Hematopoietic multipotent progenitor cell treated with erythropoietin and hydrocortisone succinate and interleukin-3 and kit ligand, for 6 days (in vitro differentiated cells): ENCODE results near the gene CDC42BPA.

Experiments
- DNase-seq: peaks from one replicate; pipeline ENCODE4 v3.0.0-alpha.2; 2015

CDC42BPA gene

DNA sequence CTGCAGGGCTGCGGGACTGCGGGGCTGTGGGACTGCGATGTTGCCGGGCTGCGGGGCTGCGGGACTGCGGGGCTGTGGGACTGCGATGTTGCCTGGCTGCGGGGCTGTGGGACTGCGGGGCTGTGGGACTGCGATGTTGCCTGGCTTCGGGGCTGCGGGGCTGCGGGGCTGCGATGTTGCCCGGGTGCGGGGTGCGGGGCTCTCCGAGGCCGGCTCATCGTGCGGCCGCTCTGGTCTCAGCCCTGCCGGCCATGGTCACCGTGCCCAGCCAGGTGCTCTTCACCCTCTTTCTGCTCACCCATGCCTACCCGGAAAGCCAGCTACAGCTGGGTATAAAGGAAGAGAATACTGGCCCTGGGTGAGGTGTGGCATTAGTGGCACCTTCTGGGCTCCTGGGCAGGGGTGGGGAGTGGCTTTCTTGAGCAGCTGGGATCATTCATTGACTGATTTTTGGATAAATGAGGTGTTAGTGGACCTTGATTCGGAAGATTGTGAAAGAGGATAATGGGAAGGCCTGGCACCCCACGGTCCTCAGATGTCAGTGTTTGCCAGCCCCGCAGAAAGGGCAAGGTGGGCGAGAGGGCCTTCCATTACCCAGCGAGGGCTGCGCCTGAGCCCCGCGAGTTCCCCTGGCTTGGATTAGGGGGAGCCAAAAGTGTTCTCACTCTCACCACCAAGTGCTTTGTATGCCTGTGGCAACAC, 341.9 kb downstream of the CDC42BPA start:
- DNase-seq, result no peak

DNA sequence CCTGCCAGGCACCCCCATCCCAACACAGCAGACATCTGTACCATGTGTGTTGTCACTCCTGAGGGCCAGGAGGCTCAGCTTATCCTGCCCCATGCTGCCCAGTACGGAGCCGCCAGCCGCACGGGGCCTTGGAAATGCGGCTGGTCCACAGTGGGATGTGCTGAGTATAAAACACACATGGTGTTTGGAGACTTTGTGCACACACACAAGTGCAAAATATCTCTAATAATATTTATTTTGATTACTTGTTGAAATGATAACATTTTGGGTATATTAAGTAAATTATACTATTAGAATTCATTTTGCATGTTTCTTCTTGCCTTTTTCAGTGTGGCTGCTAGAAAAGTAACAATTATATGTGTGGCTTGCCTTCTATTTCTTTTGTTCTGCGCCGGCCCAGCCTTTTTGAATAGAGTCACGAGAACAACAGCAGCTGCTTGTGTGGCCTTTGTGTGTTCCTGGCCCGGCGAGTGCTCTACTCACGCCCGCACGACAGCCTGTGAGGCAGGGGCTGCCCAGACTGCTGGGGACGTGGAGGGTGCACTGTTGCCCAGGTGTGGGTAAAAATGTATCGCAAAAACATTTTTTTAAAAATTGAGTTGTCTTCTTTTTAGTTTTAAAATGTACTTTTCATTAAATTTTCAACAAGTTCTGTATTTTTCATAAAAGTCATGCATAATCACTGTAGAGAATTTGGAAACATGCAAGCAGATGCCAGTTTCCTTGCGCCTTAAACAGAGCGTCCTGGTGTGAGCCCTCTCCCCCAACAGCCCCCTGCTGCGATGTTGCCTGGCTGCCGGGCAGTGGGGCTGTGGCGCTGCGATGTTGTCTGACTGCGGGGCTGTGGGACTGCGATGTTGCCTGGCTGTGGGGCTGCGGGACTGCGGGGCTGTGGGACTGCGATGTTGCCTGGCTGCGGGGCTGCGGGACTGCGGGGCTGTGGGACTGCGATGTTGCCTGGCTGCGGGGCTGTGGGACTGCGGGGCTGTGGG, 342.7 kb downstream of the CDC42BPA start:
- no peak for DNase-seq

DNA sequence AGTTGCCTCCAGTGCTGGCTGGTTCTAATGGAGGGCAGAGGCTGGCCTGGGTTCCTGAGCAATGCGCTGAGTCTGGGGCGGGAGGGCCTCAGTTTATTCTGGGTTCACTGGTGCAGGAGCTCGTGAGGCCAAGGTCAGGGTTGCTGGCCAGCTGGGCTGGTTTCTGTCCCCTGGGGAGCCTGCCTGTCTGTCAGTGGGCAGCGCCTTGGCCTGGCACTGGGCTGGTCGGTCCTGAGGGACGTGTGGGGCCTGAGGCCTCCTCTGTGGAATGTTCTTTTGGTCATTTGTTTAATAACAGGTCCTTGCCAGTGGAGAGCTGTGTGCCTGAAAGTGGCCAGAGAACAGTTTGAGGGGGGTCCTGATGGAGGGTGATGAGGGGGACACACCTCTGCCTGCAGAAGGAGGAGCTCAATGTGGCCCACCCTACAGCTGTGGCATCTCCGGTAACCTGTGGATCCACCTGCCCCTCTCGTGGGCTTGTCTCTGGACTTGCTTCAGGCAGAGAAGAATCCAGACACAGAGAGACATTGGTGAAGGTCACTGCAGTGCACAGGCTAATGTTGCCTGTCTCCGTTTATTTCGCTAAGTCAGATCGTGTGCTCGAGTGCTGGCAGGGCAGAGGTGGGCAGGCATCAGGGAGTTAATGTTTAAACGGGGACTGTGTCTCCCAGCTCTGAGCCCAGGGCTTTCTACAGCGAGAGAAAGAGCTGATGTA, 343.6 kb downstream of the CDC42BPA start:
- no peak for DNase-seq

DNA sequence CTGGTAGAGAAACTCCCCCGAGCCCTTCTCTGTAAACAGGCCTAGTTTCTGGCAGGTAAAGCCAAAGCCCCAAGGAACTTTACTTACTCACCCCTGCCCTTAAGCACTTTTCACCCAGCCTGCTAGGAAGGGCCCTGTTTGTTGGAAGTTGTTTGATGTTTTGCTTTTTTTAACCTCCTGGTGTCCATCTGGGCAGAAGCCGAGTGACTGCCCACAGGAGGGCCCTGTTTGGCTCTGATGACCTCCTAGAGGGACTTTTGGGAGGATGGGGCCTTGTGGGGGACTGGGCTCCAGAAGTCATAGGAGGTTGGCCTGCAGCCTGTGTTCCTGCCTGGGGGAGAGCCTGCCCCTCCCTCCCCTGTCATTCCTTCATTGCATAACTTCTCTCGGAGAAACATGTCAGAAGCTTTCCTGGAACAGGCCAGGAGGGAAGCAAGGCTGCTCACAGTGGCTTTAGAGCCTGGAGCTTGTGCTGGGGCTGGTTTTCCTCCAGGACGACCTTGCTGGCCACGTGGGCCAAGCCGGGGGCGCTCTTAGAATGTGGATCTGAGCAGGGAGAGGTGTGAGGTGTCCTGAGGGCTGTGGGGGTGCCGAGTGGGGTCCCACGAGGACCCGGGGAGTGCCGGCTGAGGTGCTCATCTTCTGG, 344.3 kb downstream of the CDC42BPA start:
- no peak for DNase-seq

DNA sequence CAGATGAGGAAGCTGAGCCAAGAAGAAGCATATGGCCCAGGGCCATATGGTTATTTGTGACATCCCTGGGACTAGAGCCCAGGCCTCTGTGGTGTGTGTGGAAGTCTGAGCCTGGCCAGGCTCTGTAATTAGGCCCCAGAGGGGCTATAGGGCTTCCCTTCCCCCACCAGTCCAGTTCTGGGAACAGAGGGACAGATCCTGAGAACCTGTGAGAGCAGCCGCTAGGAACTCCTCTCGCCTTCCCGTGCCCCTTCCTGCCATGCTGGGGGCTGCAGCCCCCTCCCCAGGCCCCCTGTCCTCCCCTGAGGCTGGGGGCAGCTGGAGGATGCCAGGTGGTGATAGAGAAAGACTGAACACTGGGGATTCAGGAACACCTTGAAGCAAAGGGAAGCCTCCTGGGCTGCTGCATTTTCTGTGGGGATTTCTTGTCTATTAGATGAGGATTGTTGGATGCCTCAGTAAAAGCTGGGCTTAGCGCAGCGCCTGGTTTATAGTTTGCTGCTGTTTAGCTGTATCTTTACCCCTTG, 344.9 kb downstream of the CDC42BPA start:
- DNase-seq, result no peak

DNA sequence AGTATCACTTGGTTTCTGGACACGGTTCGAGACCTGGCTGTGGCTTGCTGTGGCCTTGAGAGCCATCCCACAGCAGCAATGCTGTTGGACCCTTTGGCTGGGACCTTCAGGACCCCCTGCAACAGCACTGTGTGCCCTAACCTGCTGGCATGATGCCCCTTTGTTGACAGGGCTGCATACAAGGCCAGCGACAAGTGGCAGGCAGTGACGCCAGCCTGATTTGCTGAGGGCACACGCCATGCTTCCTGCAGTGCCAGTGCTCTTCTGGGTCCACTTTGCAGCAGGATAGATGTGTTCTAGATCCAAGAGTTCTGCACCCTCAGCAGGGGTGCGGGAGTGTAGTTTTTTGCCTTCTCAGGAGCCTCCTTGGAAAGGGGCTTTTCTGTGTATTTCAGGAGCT, 345.4 kb downstream of the CDC42BPA start:
- no peak for DNase-seq

DNA sequence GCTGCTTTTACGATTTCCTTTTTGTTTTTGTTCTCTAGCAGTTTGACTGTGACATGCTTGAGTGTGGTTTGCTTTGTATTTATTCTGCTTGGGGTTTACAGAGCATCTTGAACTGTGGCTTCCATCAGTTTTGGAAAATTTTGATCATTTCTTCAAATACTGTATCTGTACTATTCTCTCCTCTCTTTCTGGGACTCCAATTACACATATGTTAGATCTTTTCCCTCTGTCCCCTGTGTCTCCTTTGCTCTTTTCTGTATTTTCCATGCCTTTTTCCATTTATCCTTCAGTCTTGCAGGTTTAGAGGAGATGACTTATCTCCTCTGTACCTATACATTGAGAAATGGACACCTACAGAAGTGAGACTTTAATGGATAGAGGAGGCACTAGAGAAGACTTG, 346.5 kb downstream of the CDC42BPA start:
- no peak for DNase-seq

DNA sequence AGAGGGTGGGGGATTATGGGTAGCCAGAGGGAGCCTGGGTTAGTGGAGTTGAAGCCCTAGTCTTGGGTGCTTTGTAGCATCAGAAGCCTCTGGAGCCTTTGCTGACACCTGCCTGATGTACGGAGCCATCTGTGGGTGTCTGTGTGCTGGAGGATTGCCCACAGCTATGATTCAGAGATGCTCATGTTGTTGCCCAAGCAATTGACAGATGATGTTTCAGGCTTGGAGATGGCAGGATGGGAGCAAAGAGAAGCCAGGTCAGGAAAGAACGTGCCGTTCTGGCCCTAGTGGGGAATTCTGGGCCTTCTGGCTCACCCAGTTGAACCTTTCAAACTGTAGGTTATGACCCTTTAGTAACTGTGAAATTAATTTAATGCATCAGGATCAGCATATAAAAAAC, 350.6 kb downstream of the CDC42BPA start:
- no peak for DNase-seq

DNA sequence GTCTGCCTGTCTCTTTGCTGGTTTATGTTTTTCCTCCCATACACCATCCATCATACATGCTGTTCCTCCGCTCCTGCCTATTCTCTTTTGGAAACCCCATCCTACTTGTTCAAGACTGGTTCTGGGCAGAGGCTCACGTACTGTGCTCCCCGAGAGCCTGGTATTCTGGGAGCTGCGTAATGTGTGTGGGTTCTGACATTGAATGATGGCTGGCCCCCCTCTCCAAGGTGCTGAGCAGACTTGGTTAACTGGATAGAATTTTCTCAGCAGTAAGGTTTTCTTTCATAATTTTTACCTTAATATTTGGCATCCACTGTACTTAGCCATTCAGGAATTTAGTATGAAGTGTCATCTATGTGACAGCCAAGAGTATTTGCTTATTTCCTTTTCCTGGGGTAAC, 351.6 kb downstream of the CDC42BPA start:
- DNase-seq, result no peak

DNA sequence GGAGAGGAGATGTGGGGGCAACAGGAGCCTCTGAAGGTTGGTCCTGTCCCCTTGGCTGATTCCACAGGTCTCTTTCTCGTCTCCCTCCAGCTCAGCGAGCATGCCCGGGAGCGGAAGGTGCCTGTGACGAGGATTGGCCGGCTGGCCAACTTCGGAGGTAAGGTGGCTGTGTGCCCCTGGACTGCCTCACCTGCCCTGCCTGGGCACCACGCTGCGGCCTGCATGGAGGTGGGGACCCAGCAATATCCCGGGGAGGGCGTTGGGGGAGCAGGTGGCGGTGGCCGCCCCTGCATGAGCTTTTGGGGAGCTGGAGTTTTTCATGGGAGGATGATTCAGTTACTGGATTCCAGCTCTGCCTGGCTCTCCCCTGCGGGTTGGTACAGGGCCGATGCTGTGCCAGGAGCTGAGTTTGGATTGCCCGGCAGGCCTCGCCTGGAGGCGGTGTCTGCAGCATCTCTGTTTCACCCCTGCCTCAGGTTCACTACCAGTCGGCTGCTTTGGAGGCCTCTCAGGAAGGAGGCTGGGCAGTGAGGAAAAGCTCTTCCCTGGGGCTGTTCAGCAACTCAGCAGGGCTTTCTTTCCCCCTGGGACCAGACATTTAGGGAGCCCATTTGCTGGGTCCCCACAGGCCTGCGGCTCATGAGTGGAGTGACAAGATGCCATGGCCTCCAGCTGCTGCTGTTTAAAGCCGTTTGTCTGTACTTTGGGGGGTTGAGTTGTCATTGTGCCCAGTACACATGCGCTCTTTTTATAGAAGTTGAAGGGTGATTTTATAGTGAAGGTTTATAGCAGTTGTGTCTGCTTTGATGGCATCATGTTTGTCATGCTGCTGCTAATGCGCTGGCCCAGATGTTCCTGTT, 352.5 kb downstream of the CDC42BPA start:
- no peak for DNase-seq

DNA sequence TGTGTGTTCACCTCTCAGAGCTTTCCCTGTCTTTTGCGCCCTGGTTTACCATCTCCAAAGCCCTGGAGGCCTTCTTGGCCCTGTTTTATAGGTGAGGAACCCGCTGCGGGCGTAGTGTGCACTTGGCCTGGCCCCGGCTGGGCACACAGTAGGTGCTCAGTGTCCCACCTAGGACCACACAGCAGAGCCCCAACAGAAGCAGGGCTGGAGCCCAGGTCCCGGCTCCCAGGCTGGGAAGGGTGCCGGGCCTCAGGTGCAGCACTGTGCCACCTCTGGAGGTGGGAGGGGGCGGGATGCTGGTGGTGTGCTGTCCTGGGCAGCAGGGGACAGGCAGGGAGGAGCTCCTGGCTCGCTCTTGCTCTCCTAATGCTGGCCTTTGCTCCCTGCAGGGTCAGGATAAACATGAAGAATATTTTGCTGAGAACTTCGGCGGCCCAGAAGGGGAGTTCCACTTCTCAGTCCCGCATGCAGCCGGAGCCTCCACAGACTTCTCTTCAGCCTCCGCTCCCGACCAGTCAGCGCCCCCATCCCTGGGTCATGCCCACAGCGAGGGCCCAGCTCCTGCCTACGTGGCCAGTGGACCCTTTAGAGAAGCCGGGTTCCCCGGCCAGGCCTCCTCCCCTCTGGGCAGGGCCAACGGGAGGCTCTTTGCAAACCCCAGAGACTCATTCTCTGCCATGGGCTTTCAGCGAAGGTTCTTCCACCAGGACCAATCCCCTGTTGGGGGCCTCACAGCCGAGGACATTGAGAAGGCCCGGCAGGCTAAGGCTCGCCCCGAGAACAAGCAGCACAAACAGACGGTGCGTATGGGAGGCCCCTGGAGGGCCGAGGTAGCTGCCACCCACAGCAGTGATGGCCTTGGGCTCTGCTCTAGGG, 353.4 kb downstream of the CDC42BPA start:
- DNase-seq, result no peak

DNA sequence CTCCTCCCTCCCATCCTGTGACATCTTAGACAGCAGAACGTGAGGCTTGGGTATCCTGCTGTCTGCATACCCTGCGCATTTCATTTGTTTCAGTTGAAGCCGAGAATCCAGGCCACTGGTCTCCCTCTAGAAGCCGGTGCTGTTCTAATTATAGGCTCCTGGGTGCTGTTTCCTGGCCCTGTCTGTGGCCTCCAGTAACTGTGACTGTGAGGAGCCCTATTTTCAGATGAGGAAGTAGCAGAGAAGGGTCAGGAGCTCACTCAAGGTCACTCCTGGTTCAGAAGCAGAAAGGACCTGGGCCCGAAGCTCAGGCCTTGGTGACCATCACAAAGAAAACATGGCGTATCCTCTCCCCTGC, 354.2 kb downstream of the CDC42BPA start:
- no peak for DNase-seq

DNA sequence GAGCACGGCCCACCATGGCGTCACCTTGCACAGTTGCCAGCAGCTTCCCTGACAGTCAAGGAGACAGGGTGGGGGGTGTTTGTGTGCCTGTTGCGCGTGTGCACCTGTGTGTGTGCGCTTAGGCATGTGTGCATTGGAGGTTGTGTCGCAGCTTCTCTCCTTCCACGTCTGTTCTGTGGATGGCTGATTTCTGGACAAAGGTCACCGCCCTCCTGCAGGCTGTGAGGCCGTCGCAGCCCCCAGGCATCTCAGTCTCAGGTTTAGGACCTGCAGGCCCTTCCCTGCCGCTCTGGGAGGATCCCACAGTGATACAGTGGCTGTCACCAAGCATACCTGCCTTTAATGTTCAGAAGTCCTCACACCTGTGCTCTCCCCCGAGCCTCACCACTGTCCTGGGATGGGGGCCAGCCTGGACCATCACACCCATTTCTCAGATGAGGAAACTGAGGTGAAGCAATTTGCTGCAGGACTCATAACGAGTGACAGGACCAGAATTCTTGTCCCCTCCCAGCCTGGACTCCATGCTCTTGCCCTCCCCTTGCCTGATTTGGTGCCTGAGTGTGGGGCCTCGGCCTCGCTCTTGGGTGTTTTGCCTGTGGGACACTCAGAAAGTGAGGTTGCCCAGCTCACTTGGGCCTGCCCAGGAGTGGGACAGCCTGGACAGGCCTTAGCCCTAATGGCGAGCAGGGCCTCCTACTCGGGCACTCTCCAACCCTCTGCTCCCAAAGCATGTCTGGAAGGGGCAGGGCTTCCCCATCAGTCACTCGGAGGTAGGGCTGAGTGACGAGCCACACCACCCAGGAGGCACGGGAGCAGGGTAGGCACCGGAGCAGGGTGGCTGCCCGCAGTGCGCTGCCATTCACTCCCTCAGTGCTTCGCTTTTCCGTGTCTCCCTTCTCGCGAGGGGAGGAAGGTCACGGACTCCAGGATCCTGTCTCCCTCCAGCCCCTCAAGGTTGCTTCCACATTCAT, 355.6 kb downstream of the CDC42BPA start:
- DNase-seq, result no peak

DNA sequence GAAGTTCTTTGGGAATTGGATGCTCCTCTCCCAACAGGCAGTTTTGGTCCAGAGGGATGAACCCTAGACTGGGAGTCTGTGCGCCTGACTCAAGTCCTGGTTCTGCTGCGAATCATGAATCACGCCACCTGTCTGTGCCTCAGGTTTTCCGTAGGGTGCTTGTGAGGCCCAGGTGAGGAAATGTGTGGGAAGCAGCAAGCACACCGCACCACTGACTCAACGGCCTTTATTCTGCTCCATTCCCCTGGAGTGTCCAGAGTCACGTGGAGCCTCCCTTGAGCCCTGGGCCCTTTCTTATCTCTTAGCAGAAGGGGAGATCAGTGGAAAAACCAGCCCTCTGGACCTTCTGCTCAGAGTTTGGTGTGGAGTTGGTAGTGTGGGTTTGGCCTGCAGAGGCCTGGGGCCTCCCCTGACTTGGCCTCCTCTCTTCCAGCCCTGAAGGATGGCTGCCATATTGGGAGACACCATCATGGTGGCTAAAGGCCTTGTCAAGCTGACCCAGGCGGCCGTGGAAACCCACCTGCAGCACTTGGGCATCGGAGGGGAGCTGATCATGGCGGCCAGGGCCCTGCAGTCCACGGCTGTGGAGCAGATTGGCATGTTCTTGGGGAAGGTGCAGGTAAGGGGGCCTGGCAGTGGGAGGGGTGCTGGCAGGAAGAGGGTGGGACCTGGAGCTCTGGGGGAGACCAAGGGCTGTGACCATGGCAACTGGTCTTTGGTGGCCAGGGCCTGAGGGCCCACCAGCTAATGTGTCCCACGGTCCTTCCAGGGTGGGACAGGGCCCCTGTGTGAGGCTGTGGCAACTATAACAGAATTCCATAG, 357.1 kb downstream of the CDC42BPA start:
- no peak for DNase-seq

DNA sequence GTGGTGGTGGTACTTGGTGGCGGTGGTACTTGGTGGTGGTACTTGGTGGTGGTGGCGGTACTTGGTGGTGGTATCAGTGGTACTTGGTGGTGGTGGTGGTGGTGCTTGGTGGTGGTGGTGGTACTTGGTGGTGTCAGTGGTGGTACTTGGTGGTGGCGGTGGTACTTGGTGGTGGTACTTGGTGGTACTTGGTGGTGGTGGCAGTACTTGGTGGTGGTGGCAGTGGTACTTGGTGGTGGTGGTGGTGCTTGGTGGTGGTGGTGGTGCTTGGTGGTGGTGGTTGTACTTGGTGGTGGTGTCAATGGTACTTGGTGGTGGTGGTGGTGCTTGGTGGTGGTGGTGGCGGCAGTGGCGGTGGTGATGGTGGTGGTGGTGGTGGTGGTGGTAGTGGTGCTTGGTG, 358.0 kb downstream of the CDC42BPA start:
- no peak for DNase-seq

DNA sequence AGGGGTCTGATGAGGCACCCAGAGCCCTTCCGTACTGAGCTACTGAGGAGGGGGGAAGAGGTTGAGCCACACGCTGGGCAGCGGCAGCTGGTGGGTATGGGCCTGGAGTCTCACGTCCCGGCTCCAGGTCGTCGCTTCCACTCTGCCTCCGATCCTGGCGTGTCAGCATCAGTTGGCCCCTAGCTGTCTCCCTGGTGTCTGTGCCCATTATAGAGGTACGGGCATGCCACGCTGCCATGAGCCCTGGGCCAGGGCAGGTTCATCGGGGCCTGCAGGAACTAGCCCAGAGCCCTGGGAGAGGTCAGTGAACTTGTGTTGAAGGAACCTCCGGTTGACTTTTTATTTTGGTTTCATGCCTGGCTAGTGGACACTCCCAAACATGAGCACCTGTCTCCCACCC, 360.0 kb downstream of the CDC42BPA start:
- DNase-seq, result no peak

DNA sequence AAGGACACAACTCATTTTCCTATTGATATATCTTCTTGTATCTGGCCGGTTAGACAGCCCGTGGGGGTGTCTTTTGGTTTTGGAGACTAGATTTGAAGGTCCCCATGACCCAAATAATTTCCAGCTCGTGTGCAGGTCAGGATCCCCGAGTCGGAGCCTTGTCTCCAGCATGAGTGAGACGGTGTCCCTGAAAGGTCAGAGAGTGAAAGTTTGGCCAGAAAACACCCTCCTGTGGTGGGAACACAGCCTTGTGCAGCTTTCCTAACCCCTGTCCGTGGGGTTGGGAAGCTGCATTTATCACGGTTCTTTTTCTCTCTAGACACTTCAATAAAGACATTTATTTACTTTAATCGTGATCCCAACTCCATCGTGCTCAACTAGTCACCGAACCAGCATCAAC, 360.6 kb downstream of the CDC42BPA start:
- no peak for DNase-seq

DNA sequence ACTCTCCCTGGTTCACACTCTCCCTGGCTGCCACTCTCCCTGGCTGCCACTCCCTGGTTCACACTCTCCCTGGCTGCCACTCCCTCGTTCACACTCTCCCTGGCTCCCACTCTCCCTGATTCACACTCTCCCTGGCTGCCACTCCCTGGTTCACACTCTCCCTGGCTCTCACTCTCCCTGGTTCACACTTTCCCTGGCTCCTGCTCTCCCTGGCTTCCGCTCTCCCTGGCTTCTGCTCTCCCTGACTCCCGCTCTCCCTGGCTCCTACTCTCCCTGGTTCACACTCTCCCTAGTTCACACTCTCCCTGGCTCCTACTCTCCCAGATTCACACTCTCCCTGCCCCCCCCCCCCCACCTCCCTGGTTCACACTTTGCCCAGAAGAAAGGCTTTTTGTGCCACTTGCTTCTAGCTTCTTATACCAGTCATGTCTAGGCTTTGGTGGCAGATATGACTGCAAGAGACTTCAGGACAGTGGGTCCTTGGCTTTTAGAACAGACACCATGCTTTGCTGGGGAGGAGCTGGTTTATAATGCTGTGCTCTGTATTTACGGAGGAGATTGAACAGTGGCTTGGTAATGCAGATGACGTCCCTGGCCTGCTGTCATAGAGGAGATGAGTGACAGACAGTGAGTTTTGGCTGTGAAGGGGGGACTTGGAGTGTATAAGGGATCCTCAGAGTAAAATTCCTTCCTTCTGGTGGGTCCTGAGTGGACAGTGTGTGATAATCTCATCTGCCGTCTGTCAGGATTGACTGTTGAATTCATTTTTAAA, 361.2 kb downstream of the CDC42BPA start:
- DNase-seq, result no peak
